ENCODE data around the gene HOXD8.

HOXD8 gene

DNA sequence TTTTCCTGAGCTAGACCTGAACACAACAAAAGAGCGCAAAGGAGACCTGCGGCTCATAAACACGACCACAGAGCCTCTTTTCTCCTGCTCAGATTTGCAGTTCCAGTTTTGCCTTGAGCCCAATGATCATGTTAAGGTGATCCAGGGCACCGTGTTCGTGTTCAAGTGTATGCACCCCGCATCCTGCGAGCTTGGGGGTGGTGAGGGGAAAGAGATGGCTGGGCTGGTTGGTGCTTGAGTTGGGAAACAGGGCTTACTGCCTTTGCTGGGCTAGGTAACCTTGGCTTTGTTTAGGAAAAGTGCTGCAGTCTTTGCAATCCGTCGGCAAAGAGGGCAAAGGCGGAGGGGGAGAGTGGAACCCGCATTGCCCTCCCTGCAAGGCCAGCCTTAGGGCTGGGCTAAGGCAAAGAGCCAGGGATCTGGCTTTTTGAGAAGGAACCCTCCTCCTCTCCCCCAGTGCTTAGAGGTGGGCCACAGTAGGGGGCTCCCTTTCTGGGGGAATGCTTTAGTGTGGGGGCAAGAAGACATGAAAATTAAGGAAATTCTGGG is 11.6 kb upstream of the HOXD8 start:
- no peak overlapping the region for H3K4me3 ChIP-seq (ENCODE audit: low read length)

DNA sequence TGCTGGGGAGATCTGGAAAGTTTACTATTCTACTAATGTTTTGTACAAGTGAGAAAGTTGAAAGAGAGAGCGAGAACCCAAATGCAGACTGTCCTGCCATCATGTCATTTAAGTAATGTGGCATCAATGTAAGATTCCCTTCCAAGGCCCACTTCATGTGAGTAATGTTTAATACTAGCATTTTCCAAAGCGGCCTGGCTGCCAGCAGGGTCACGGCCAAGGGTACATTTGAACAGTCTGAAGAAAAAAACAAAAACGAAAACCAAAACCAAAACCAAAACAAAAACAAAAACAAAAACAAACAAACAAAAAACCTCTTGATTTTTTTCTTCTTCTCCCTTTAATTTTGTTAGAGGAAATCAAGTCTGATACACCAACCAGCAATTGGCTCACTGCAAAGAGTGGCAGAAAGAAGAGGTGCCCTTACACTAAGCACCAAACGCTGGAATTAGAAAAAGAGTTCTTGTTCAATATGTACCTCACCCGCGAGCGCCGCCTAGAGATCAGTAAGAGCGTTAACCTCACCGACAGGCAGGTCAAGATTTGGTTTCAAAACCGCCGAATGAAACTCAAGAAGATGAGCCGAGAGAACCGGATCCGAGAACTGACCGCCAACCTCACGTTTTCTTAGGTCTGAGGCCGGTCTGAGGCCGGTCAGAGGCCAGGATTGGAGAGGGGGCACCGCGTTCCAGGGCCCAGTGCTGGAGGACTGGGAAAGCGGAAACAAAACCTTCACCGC is 10.7 kb upstream of the HOXD8 start:
- DNase-seq (ENCODE audit: low read depth) = peak; percentile 22
- H3K4me3 ChIP-seq (ENCODE audit: low read length) = no peak overlapping the region
- TF ChIP-seq, protein P1, sequence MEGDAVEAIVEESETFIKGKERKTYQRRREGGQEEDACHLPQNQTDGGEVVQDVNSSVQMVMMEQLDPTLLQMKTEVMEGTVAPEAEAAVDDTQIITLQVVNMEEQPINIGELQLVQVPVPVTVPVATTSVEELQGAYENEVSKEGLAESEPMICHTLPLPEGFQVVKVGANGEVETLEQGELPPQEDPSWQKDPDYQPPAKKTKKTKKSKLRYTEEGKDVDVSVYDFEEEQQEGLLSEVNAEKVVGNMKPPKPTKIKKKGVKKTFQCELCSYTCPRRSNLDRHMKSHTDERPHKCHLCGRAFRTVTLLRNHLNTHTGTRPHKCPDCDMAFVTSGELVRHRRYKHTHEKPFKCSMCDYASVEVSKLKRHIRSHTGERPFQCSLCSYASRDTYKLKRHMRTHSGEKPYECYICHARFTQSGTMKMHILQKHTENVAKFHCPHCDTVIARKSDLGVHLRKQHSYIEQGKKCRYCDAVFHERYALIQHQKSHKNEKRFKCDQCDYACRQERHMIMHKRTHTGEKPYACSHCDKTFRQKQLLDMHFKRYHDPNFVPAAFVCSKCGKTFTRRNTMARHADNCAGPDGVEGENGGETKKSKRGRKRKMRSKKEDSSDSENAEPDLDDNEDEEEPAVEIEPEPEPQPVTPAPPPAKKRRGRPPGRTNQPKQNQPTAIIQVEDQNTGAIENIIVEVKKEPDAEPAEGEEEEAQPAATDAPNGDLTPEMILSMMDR (IDR thresholded peaks at IDR 0.05; ENCODE audit: insufficient read depth, low read depth, low read length, missing control alignments) = peak; percentile 34

More for the DNA sequence above, 11.6 kb upstream of the HOXD8 start:
- no peak for DNase-seq (ENCODE audit: low read depth)
- TF ChIP-seq, protein P1 (IDR thresholded peaks at IDR 0.05; ENCODE audit: insufficient read depth, low read depth, low read length, missing control alignments) = no peak

DNA sequence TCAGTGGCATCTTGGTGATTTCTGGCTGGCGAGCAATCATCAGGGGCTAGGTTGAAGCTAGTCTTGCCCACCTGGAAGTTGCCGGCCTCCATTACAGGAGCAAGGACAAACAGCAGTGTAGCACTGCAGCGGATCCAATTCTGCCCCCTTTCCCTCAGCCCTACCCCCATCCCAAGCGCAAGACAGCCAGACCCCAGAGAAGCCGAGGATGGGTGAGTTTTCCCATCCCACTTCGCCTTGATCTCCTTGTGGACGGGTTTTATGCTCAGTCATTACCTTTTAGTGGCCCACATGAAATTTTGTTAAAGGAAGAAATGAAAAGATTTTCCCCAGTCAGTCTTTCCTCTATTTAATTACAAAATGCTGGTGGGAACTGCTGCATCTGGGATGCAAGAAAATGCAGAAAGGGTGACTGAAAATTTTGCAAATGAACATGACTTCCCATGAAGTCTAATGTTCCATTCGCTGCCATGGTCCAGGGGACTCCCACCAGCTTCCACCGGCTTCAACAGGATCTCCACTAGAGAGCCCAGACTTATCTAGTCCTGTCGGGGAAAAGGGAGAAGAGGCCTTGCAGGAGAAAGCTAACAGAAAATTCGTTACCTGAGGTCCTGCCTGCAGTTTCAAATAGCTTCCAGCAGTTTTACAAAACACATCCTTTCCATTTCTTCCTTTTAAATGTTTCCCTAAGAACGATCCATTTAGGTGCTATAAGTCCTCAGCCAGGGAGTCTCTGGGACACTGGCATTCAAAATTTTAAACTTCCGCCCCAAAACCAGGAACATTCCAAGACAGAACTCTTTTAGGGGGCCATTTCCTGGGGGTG is 8.9 kb upstream of the HOXD8 start:
- no peak overlapping the region for H3K4me3 ChIP-seq (ENCODE audit: low read length)
- TF ChIP-seq, protein P1 (IDR thresholded peaks at IDR 0.05; ENCODE audit: insufficient read depth, low read depth, low read length, missing control alignments) = no peak
- no peak for DNase-seq (ENCODE audit: low read depth)

DNA sequence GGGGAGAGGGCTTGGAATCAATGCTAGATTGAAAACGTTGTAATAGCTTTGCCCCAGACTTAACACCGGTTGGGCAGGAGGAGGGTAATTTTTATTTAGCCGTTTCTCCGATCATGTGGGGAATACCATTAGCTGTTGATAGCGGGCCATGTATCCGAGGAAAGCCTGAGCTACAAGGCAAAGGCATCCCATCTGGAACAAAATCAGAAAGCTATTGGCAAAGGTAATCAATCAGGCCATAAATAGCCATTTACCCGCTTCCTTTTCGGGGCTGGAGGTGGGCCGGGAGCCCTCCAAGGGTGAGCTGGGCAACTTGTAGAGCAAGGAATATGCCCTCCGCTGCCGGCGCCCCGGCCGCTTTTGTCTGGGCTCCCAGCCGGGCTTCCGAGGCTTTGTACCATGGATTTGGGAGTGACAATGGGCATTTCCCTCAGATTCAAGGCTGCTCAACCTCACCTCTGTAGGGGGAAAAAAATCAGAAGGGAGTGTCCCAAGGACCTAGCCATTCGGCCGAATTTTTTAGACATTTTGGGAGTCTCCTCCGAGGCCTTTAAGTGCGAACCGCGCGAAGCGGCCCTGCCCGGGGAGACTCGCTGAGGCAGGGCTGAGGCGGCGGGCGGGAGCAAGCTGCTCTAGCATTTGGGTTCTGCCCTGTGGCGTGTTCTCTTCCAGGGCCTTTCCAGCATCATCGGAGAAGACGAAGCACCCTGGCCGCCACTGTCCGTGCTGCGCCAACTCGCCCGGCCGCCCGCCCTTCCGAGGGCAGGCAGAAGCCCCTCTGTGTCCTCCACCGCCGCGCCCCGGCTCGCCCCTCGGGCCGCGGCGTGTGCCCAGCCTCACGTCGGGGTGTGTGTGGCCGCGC is 8.1 kb upstream of the HOXD8 start:
- no peak for DNase-seq (ENCODE audit: low read depth)
- no peak overlapping the region for H3K4me3 ChIP-seq (ENCODE audit: low read length)
- TF ChIP-seq, protein P1 (IDR thresholded peaks at IDR 0.05; ENCODE audit: insufficient read depth, low read depth, low read length, missing control alignments) = no peak

DNA sequence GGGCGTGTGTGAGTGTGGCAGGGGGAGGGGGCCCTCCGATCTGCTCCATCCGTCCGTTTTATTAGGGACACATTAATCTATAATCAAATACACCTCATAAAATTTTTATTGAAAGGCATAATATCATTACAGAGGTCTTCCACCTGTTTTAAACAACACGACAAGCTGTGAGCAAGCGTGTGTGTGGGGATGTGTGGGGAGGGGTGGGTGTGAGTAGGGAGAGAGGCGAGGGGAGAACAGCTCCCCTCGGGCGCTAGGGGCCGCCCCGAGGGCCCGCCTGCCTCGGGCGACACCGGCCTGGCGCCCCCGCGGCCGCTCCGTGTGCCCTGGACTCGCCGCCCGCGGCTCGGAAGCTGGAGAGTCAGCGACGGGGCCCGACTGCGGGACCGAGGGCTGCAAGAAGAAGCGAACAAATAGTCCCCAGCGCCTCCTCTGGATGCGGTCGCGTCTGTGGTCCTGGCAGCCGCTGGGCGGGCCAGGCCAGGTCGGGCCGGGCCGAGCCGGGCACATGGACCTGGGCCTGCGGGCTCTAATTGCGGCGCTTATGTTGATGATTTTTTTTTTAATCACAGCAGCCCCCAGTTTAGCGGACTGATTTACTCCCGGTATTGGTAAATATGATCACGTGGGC is 7.3 kb upstream of the HOXD8 start:
- DNase-seq (ENCODE audit: low read depth) = no peak
- H3K4me3 ChIP-seq (ENCODE audit: low read length) = no peak overlapping the region

More for the DNA sequence above, 7.3 kb upstream of the HOXD8 start:
- TF ChIP-seq, protein P1 (IDR thresholded peaks at IDR 0.05; ENCODE audit: insufficient read depth, low read depth, low read length, missing control alignments) = no peak
